CD4-positive, alpha-beta memory T cell (primary cell): ENCODE measurements around the gene RPP14. TPM values are rescaled to one million over a fixed set of nuclear protein-coding genes. Genes with fewer than 3 reads are reported as not detected.
"Not testable (repeated sequence)": the region's sequence is repeated elsewhere in the genome, so short reads cannot be mapped to it uniquely, and the experiment has no call there.

Source experiments
- CTCF ChIA-PET: fragments of 350-600 bp; sonication (Branson Sonifier 250); formaldehyde crosslinking; loops from one replicate; lab custom pipeline; 2021; ENCODE audit warnings: inconsistent platforms; ENCODE audit not compliant: partially characterized antibody; lab: Charles Lee
- POLR2A ChIA-PET: fragments of 350-600 bp; sonication (Branson Sonifier 250); formaldehyde crosslinking; loops from one replicate; lab custom pipeline; 2021; ENCODE audit not compliant: partially characterized antibody; lab: Charles Lee
- DNase-seq, 5 donors: peaks; one replicate each; pipeline versions ENCODE4 v3.0.0 to v3.0.0-alpha.2; 2020 to 2022; ENCODE audit warnings: mixed read lengths in 1 of 5
- H3K27ac ChIP-seq: one replicate; pipeline ENCODE4 v1.7.0; 2013; ENCODE audit warnings: low read depth, low read length
- H3K27me3 ChIP-seq: 2 replicates; pipeline ENCODE4 v1.7.0; 2013; ENCODE audit warnings: mild to moderate bottlenecking, low read length, moderate library complexity; ENCODE audit not compliant: insufficient read depth
- H3K36me3 ChIP-seq: 2 replicates; pipeline ENCODE4 v1.7.0; 2013; ENCODE audit warnings: mild to moderate bottlenecking, low read length, moderate library complexity; ENCODE audit not compliant: insufficient read depth
- H3K4me1 ChIP-seq: 2 replicates; pipeline ENCODE4 v1.7.0; 2013; ENCODE audit warnings: mild to moderate bottlenecking, low read length, moderate library complexity; ENCODE audit not compliant: insufficient read depth
- H3K4me3 ChIP-seq, 2 donors: one replicate each; pipeline ENCODE4 v1.7.0; 2013; ENCODE audit warnings: low read length in 2 of 2, mild to moderate bottlenecking in 1 of 2
- H3K9me3 ChIP-seq, 2 donors: one replicate each; pipeline ENCODE4 v1.7.0; 2013; ENCODE audit warnings: low read length in 2 of 2, control low read depth in 1 of 2; ENCODE audit not compliant: control insufficient read depth in 1 of 2
- H3K27ac Mint-ChIP-seq, 7 donors: one replicate each; pipeline ENCODE4 v1.8.0; 2020 to 2021; ENCODE audit warnings: mixed read lengths in 7 of 7, mild to moderate bottlenecking in 6 of 7, inconsistent platforms in 3 of 7, moderate library complexity in 3 of 7
- H3K27me3 Mint-ChIP-seq, 2 donors: one replicate each; pipeline ENCODE4 v1.8.0; 2020 to 2021; ENCODE audit warnings: mixed read lengths in 2 of 2
- H3K36me3 Mint-ChIP-seq, 2 donors: one replicate each; pipeline ENCODE4 v1.8.0; 2020 to 2021; ENCODE audit warnings: mixed read lengths in 2 of 2, inconsistent platforms in 1 of 2, mild to moderate bottlenecking in 1 of 2
- H3K4me1 Mint-ChIP-seq, 4 donors: one replicate each; pipeline ENCODE4 v1.8.0; 2020 to 2021; ENCODE audit warnings: mixed read lengths in 4 of 4, mild to moderate bottlenecking in 1 of 4
- H3K4me3 Mint-ChIP-seq, 8 donors: one replicate each; pipeline ENCODE4 v1.8.0; 2020 to 2021; ENCODE audit warnings: mixed read lengths in 8 of 8, mild to moderate bottlenecking in 7 of 8, moderate library complexity in 6 of 8, inconsistent platforms in 3 of 8
- H3K9me3 Mint-ChIP-seq, 8 donors: one replicate each; pipeline ENCODE4 v1.8.0; 2020 to 2021; ENCODE audit warnings: mixed read lengths in 8 of 8, mild to moderate bottlenecking in 5 of 8, inconsistent platforms in 3 of 8, moderate library complexity in 1 of 8
- intact Hi-C: fragments of 100-400 bp; cut with micrococcal nuclease; formaldehyde crosslinking; loops from one replicate; pipeline ENCODE4 v1.15.1; 2023
- polyA plus RNA-seq, 2 donors: library from polyadenylated mRNA; unstranded; fragments of 300-500 nt; fragmentation: Illumina TruSeq; gene quantifications; one replicate each; pipeline ENCODE4 v1.2.3, GENCODE V29; 2021
- total RNA-seq, 2 experiments: library from RNA; stranded (reverse); gene quantifications; one replicate each; pipeline ENCODE4 v1.2.3, GENCODE V29; 2021

RPP14 gene
- total and polyA plus RNA-seq, 4 experiments from 2014 or later = 6.1 to 15.4 (median 10.7) TPM

GRCh38 chr3:58335652-58335947 is 29.6 kb downstream of the RPP14 start:
- CTCF ChIA-PET = interaction anchor here (1.0 to 6.2 kb wide), 8 partner anchors 9 to 196 kb away, joined by 3 to 47 read pairs (median 6); partner anchors contain the start of genes HTD2, KCTD6 and RPP14
- Mint-ChIP-seq H3K9me3 (no peaks in the 10 kb centered on the region), H3K36me3 (peaks cover 9 to 10% of the 10 kb centered on the region in 2 donors), H3K27me3 (no peaks in the 10 kb centered on the region), H3K4me3 (peak overlapping the region in 5 of 8 donors; percentile 1 to 100 (median 57)), H3K4me1 (peaks cover 24 to 49% (median 34%) of the 10 kb centered on the region in 4 donors), H3K27ac (peak overlapping the region in 2 of 7 donors; percentile 62 to 74)
- no peaks in the 10 kb centered on the region for H3K27me3 ChIP-seq
- intact Hi-C loops = no loop called here
- no peak for DNase-seq
- H3K4me3 ChIP-seq = no peak overlapping the region
- H3K9me3 ChIP-seq = no peaks in the 10 kb centered on the region
- H3K27ac ChIP-seq = no peak overlapping the region
- peaks cover 30% of the 10 kb centered on the region for H3K4me1 ChIP-seq
- POLR2A ChIA-PET = interaction anchor here (1.5 to 1.6 kb wide), 2 partner anchors 14 to 30 kb away, joined by 4 read pairs; partner anchors contain the start of genes HTD2 and RPP14
- H3K36me3 ChIP-seq = no peaks in the 10 kb centered on the region

DNA sequence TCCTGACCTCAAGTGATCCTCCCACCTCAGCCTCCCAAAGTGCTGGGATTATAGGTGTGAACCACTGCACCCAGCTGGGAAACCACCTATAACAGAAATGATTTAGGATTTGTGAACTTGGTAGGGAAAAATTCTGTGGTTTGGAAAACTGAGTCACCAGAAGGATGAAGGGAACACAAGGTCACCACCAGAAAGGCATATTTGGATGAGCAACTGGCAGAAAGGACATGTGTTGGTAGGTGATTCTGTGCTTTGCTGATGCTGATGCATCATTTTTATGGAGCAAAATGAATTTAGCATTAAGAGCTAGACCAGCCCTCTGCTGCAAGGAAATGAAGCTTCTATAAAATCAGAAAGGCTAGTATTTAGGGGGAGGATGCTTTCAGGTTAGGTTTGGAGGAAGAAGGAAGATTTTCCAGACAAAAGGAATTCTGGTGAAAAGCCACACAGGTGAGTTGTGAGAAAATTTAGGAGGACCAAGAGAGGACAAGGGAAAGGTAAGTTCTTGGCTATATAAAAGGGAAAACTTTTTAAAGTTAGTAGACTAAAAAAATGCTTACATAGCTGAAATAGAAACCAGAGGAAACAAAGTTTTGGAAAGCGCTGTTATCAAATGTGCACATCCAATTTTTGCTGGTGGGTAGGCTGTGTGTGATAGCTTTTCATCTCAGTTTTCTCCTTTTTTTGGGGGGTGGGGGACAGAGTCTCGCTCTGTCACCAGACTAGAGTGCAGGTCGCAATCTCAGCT is 30.3 kb downstream of the RPP14 start:
- intact Hi-C loops = no loop called here
- peaks cover 30% of the 10 kb centered on the region for H3K4me1 ChIP-seq

GRCh38 chr3:58337190-58337589 is 31.1 kb downstream of the RPP14 start:
- H3K36me3 ChIP-seq = no peaks in the 10 kb centered on the region
- Mint-ChIP-seq H3K4me1 (peaks cover 22 to 43% (median 28%) of the 10 kb centered on the region in 4 donors), H3K27me3 (no peaks in the 10 kb centered on the region), H3K4me3 (no peak overlapping the region), H3K27ac (no peak overlapping the region), H3K36me3 (peaks cover 15 to 17% of the 10 kb centered on the region in 2 donors), H3K9me3 (no peaks in the 10 kb centered on the region)
- DNase-seq = no peak
- no peak overlapping the region for H3K27ac ChIP-seq
- POLR2A ChIA-PET = no interaction called here
- H3K9me3 ChIP-seq = no peaks in the 10 kb centered on the region
- H3K27me3 ChIP-seq = no peaks in the 10 kb centered on the region
- peaks cover 26% of the 10 kb centered on the region for H3K4me1 ChIP-seq
- H3K4me3 ChIP-seq = no peak overlapping the region
- CTCF ChIA-PET = interaction anchor here (0.7 to 6.2 kb wide), 6 partner anchors 15 to 195 kb away, joined by 3 to 47 read pairs (median 6); partner anchors contain the start of genes HTD2, KCTD6 and RPP14
- intact Hi-C loops = no loop called here

More for the DNA sequence above, 30.3 kb downstream of the RPP14 start:
- ChIA-PET CTCF (interaction anchor here (0.8 to 6.2 kb wide), 8 partner anchors 10 to 196 kb away, joined by 3 to 47 read pairs (median 6); partner anchors contain the start of genes HTD2, KCTD6 and RPP14), POLR2A (interaction anchor here (1.5 to 1.6 kb wide), 2 partner anchors 13 to 30 kb away, joined by 4 read pairs; partner anchors contain the start of genes HTD2 and RPP14)
- Mint-ChIP-seq H3K27me3 (no peaks in the 10 kb centered on the region), H3K4me3 (no peak overlapping the region), H3K4me1 (peaks cover 23 to 49% (median 32%) of the 10 kb centered on the region in 4 donors), H3K36me3 (peaks cover 14 to 15% of the 10 kb centered on the region in 2 donors), H3K9me3 (no peaks in the 10 kb centered on the region), H3K27ac (peak overlapping the region in 2 of 7 donors; percentile 19 to 42)
- Histone ChIP-seq H3K36me3 (no peaks in the 10 kb centered on the region), H3K9me3 (no peaks in the 10 kb centered on the region), H3K27ac (no peak overlapping the region), H3K4me3 (no peak overlapping the region), H3K27me3 (no peaks in the 10 kb centered on the region)
- no peak for DNase-seq

- intact Hi-C loops, DNase-seq, H3K9me3 ChIP-seq, H3K27ac ChIP-seq, H3K27me3 ChIP-seq, H3K27me3 Mint-ChIP-seq, H3K27ac Mint-ChIP-seq, H3K36me3 ChIP-seq, H3K9me3 Mint-ChIP-seq, H3K4me3 ChIP-seq, H3K4me3 Mint-ChIP-seq: not testable (repeated sequence)
- peaks cover 15% of the 10 kb centered on the region for H3K4me1 ChIP-seq
- ChIA-PET CTCF (interaction anchor here (1.6 kb wide), 1 partner anchor 33 kb away, joined by 7 read pairs; the partner anchor contains the start of genes HTD2 and RPP14), POLR2A (interaction anchor here (0.7 kb wide), 1 partner anchor 174 kb away, joined by 3 read pairs; no protein-coding TSS in a partner anchor)
- H3K4me1 Mint-ChIP-seq = peaks cover 17 to 34% (median 20%) of the 10 kb centered on the region in 4 donors
- peaks cover 17% of the 10 kb centered on the region in 2 donors for H3K36me3 Mint-ChIP-seq
Measured at GRCh38 chr3:58339146-58339545, 33.1 kb downstream of the RPP14 start.

- Histone ChIP-seq H3K36me3 (no peaks in the 10 kb centered on the region), H3K4me3 (no peak overlapping the region), H3K4me1 (no peaks in the 10 kb centered on the region), H3K27ac (no peak overlapping the region), H3K27me3 (no peaks in the 10 kb centered on the region), H3K9me3 (no peaks in the 10 kb centered on the region)
- no peak for DNase-seq
- Mint-ChIP-seq H3K4me1 (peaks cover 5 to 24% (median 8%) of the 10 kb centered on the region in 4 donors), H3K27ac (no peak overlapping the region), H3K27me3 (no peaks in the 10 kb centered on the region), H3K36me3 (peaks cover 14 to 17% of the 10 kb centered on the region in 2 donors), H3K4me3 (no peak overlapping the region), H3K9me3 (no peaks in the 10 kb centered on the region)
- ChIA-PET POLR2A (no interaction called here), CTCF (interaction anchor here (1.0 to 1.3 kb wide), 2 partner anchors 16 to 34 kb away, joined by 3 to 4 read pairs; partner anchors contain the start of genes HTD2 and RPP14)
- intact Hi-C loops = no loop called here
Measured at GRCh38 chr3:58340594-58341244, 34.7 kb downstream of the RPP14 start.

- H3K9me3 Mint-ChIP-seq = no peaks in the 10 kb centered on the region
- Histone ChIP-seq H3K9me3 (no peaks in the 10 kb centered on the region), H3K4me1 (no peaks in the 10 kb centered on the region), H3K36me3 (no peaks in the 10 kb centered on the region), H3K27ac (no peak overlapping the region), H3K4me3 (no peak overlapping the region), H3K27me3 (no peaks in the 10 kb centered on the region)
- H3K27me3 Mint-ChIP-seq = no peaks in the 10 kb centered on the region
- CTCF ChIA-PET = interaction anchor here (1.0 to 1.3 kb wide), 2 partner anchors 17 to 35 kb away, joined by 3 to 4 read pairs; partner anchors contain the start of genes HTD2 and RPP14
- H3K27ac Mint-ChIP-seq = no peak overlapping the region
- H3K4me1 Mint-ChIP-seq = peaks cover 2 to 17% (median 9%) of the 10 kb centered on the region in 4 donors
- DNase-seq = no peak
- intact Hi-C loops = no loop called here
- H3K4me3 Mint-ChIP-seq = no peak overlapping the region
- POLR2A ChIA-PET = no interaction called here
- H3K36me3 Mint-ChIP-seq = peaks cover 14% of the 10 kb centered on the region in 2 donors
Measured at GRCh38 chr3:58341376-58341775, 35.3 kb downstream of the RPP14 start.

DNA sequence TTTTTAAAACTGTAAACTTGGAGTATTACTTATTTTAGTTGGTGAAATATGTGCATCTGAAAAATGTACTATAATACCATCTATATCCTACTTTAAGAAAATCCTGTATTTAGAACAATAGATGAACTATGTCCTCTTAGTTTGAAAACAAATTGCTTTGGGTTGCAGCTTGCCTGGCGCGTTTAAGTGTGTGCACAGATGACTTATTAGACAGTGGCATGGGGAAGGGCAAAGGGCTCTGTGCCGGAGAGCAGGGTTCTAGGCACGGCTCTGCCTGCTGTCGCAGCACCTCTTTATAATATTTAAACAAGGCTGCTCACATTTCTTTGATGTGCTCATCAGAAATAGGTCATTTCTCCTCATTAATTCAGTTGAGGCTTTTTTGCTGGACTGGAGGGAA is 36.6 kb downstream of the RPP14 start:
- Histone ChIP-seq H3K4me1 (no peaks in the 10 kb centered on the region), H3K27me3 (no peaks in the 10 kb centered on the region), H3K9me3 (no peaks in the 10 kb centered on the region), H3K4me3 (no peak overlapping the region), H3K27ac (no peak overlapping the region), H3K36me3 (no peaks in the 10 kb centered on the region)
- POLR2A ChIA-PET = no interaction called here
- H3K9me3 Mint-ChIP-seq = no peaks in the 10 kb centered on the region
- intact Hi-C loops = no loop called here
- H3K4me3 Mint-ChIP-seq = no peak overlapping the region
- H3K27me3 Mint-ChIP-seq = no peaks in the 10 kb centered on the region
- H3K27ac Mint-ChIP-seq = no peak overlapping the region
- H3K4me1 Mint-ChIP-seq = peaks cover 5 to 16% (median 8%) of the 10 kb centered on the region in 4 donors
- DNase-seq = no peak
- CTCF ChIA-PET = interaction anchor here (1.8 kb wide), 1 partner anchor 37 kb away, joined by 5 read pairs; the partner anchor contains the start of genes HTD2 and RPP14
- H3K36me3 Mint-ChIP-seq = peaks cover 14 to 16% of the 10 kb centered on the region in 2 donors
